IPS-18a (cell line): Measurements from ENCODE around the gene IFNGR2.

ENCODE experiments used
- H3K27ac ChIP-seq: one replicate; pipeline ENCODE4 v1.5.1; 2013; ENCODE audit warnings: low read length
- H3K27me3 ChIP-seq: one replicate; pipeline ENCODE4 v1.6.1; 2013; ENCODE audit warnings: mild to moderate bottlenecking, low read length; ENCODE audit not compliant: control insufficient read depth, insufficient read depth
- H3K36me3 ChIP-seq: one replicate; pipeline ENCODE4 v1.6.1; 2013; ENCODE audit warnings: low read depth, low read length; ENCODE audit not compliant: control insufficient read depth
- H3K4me1 ChIP-seq: one replicate; pipeline ENCODE4 v1.6.1; 2013; ENCODE audit warnings: low read depth, low read length; ENCODE audit not compliant: control insufficient read depth
- H3K4me3 ChIP-seq: one replicate; pipeline ENCODE4 v1.5.1; 2013; ENCODE audit warnings: low read length
- H3K9ac ChIP-seq: one replicate; pipeline ENCODE4 v1.6.1; 2013; ENCODE audit warnings: mild to moderate bottlenecking, low read length, moderate library complexity
- H3K9me3 ChIP-seq: one replicate; pipeline ENCODE4 v1.6.1; 2013; ENCODE audit warnings: low read depth, low read length; ENCODE audit not compliant: control insufficient read depth

IFNGR2 gene

GRCh38 chr21:33478182-33478581 lies 75.0 kb downstream of the IFNGR2 start:
- no peak overlapping the region for H3K9ac ChIP-seq
- peaks cover 17% of the 10 kb centered on the region for H3K27me3 ChIP-seq
- H3K9me3 ChIP-seq, result no peaks in the 10 kb centered on the region
- peaks cover 5% of the 10 kb centered on the region for H3K4me1 ChIP-seq
- peak overlapping the region; percentile 91 for H3K4me3 ChIP-seq
- H3K27ac ChIP-seq, result no peak overlapping the region
- no peaks in the 10 kb centered on the region for H3K36me3 ChIP-seq

DNA sequence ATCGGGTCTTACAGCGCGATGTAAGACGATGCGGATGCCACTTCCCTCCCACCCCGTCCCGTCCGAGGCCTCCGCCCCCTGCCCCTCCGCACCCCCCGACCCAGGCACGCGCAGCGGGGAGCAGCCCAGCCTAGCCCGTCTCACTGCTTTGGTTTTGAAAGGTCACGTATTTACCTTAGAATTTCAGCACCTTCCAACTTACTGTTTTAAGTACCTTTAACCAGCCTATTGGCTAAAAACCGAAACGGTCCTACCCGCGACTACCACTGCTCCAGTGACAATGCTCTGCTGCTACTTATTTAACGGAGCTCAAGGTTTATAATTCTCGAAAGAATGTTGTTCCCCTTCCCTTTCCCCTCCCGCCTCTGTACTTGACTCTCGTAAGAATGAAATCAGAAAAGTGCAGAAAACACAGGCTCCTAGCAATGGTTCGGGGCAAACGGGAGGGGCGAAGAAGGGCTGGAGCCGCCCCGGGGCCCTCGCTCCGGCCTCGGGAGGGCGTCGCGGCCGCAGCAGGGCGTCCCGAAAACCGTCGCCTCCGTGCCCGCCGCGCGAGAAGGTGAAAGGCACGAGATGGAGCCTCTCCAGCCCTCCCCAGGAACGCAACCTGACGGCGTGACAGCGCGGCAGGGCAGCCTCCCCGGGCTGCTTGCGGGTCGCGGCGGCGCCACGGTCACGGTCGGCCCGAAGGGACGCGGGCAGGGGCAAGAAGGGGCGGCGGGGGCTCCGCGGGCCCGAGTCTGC lies 75.9 kb downstream of the IFNGR2 start:
- H3K27ac ChIP-seq, result no peak overlapping the region

GRCh38 chr21:33479679-33480480 lies 76.7 kb downstream of the IFNGR2 start, which contains the start of gene TMEM50B:
Gene TMEM50B, minus strand, starts transcription at chr21:33479974. Its CDS starts 11,089 bp downstream, at chr21:33468885.
- Histone ChIP-seq H3K9ac (peak within 1 kb of the TSS; percentile 53), H3K36me3 (no peaks in the 10 kb centered on the region), H3K9me3 (no peaks in the 10 kb centered on the region), H3K27ac (no peak within 1 kb of the TSS), H3K4me3 (peak within 1 kb of the TSS; percentile 91), H3K4me1 (peaks cover 5% of the 10 kb centered on the region), H3K27me3 (peaks cover 17% of the 10 kb centered on the region)

More for the DNA sequence above, 75.9 kb downstream of the IFNGR2 start:
- peak overlapping the region; percentile 91 for H3K4me3 ChIP-seq
- peak overlapping the region; percentile 26 for H3K9ac ChIP-seq
- H3K36me3 ChIP-seq, result no peaks in the 10 kb centered on the region
- peaks cover 17% of the 10 kb centered on the region for H3K27me3 ChIP-seq
- H3K9me3 ChIP-seq, result no peaks in the 10 kb centered on the region
- H3K4me1 ChIP-seq, result peaks cover 5% of the 10 kb centered on the region

GRCh38 chr21:33480481-33481103 lies 77.4 kb downstream of the IFNGR2 start:
- Histone ChIP-seq H3K9ac (peak overlapping the region; percentile 53), H3K9me3 (no peaks in the 10 kb centered on the region), H3K27ac (no peak overlapping the region), H3K36me3 (no peaks in the 10 kb centered on the region), H3K4me1 (peaks cover 5% of the 10 kb centered on the region), H3K27me3 (peaks cover 17% of the 10 kb centered on the region), H3K4me3 (peak overlapping the region; percentile 74)

- Histone ChIP-seq H3K36me3 (no peaks in the 10 kb centered on the region), H3K4me3 (no peak overlapping the region), H3K9ac (no peak overlapping the region), H3K4me1 (peaks cover 5% of the 10 kb centered on the region), H3K9me3 (no peaks in the 10 kb centered on the region), H3K27me3 (peaks cover 17% of the 10 kb centered on the region), H3K27ac (no peak overlapping the region)
Measured at GRCh38 chr21:33481314-33481943, 78.2 kb downstream of the IFNGR2 start.
